MCF 10A (cell line): ENCODE results near the gene IL10RA. TPM values are rescaled to one million over a fixed set of nuclear protein-coding genes. Genes with fewer than 3 reads are reported as not detected.

ENCODE experiments used
- BruUV-seq: library from RNA; stranded (reverse); fragments of 400-500 nt; replicated peaks from 2 replicates; lab custom pipeline; 2021; lab: Mats Ljungman, UMichigan
- CTCF ChIA-PET: fragments of 300-600 bp; sonication (Branson Sonifier 250); formaldehyde crosslinking; extraction: SDS; loops from one replicate; lab custom pipeline; 2021; ENCODE audit warnings: antibody characterized with exemption, inconsistent platforms; lab: Yijun Ruan, JAX
- POLR2A ChIA-PET: fragments of 300-600, 350-650 bp; sonication (Branson Sonifier 250); formaldehyde crosslinking; extraction: SDS; loops from one replicate; lab custom pipeline; 2020; ENCODE audit warnings: antibody characterized with exemption, inconsistent platforms; lab: Yijun Ruan, JAX
- DNase-seq: peaks from one replicate; pipeline ENCODE4 v3.0.0-alpha.2; 2018; ENCODE audit not compliant: unreplicated experiment
- H3K27ac Mint-ChIP-seq: one replicate; pipeline ENCODE4 v1.8.0; 2022; ENCODE audit warnings: mild to moderate bottlenecking, low read depth, mixed read lengths; ENCODE audit not compliant: unreplicated experiment
- H3K27me3 Mint-ChIP-seq: one replicate; pipeline ENCODE4 v1.8.0; 2022; ENCODE audit warnings: mixed read lengths; ENCODE audit not compliant: insufficient read depth, unreplicated experiment
- H3K36me3 Mint-ChIP-seq: one replicate; pipeline ENCODE4 v1.8.0; 2022; ENCODE audit warnings: mild to moderate bottlenecking, moderate library complexity, mixed read lengths; ENCODE audit not compliant: insufficient read depth, unreplicated experiment
- H3K4me1 Mint-ChIP-seq: one replicate; pipeline ENCODE4 v1.8.0; 2022; ENCODE audit warnings: mixed read lengths; ENCODE audit not compliant: insufficient read depth, unreplicated experiment
- H3K4me3 Mint-ChIP-seq: one replicate; pipeline ENCODE4 v1.8.0; 2022; ENCODE audit warnings: mild to moderate bottlenecking, moderate library complexity, mixed read lengths; ENCODE audit not compliant: unreplicated experiment
- H3K9me3 Mint-ChIP-seq: one replicate; pipeline ENCODE4 v1.8.0; 2022; ENCODE audit warnings: mixed read lengths; ENCODE audit not compliant: unreplicated experiment
- intact Hi-C: fragments of 100-400 bp; cut with micrococcal nuclease; formaldehyde crosslinking; loops from 2 replicates; pipeline ENCODE4 v1.14.1; 2022
- total RNA-seq: library from RNA; stranded (reverse); gene quantifications from 2 replicates; pipeline ENCODE4 v1.2.3, GENCODE V29; 2022
- TF ChIP-seq, protein P1 (sequence below): fragments of 200-600 bp; IDR thresholded peaks from one replicate; pipeline ENCODE4 v1.8.0; 2022; ENCODE audit warnings: antibody characterized with exemption, mild to moderate bottlenecking; ENCODE audit not compliant: unreplicated experiment

The IL10RA gene
- total RNA-seq, 1 experiment from 2014 or later = not detected

DNA sequence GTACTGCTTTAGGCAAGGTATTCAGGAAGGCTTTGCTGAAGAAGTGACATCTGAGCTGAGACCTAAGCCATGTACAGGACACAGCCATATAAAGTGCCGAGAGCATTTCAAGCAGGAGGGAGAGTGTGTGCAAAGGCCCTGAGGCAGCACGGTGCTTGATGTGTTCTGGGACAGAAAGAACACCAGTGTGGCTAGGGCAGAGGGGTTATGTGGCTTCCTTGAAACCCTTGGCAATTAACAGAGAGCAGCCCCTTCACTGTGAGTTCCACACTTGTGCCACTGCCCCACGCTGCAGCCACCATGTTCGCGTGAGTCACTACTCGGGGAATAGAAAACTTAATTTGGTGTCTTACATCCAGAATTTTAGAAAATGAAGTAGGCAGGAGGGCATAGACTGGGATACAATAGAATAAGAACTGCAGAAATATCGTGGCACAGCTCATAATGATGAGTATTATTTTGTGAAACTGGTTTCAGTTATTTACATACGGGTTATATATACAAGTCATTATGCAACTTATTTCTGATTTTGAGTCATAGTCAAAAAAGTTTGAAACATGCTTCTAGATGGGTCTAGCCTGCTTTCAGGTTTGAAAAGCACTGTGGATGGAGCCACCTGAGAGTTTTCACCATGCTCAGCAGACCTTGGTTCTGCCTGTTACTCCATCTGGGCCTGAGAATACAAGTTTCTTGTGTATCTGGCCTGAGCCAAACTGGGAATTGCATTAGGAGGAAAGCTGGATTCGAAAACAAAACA is 11.8 kb downstream of the IL10RA start:
- intact Hi-C loops = no loop called here
- DNase-seq = no peak
- no peak overlapping the region for H3K4me3 Mint-ChIP-seq
- TF ChIP-seq, protein P1, sequence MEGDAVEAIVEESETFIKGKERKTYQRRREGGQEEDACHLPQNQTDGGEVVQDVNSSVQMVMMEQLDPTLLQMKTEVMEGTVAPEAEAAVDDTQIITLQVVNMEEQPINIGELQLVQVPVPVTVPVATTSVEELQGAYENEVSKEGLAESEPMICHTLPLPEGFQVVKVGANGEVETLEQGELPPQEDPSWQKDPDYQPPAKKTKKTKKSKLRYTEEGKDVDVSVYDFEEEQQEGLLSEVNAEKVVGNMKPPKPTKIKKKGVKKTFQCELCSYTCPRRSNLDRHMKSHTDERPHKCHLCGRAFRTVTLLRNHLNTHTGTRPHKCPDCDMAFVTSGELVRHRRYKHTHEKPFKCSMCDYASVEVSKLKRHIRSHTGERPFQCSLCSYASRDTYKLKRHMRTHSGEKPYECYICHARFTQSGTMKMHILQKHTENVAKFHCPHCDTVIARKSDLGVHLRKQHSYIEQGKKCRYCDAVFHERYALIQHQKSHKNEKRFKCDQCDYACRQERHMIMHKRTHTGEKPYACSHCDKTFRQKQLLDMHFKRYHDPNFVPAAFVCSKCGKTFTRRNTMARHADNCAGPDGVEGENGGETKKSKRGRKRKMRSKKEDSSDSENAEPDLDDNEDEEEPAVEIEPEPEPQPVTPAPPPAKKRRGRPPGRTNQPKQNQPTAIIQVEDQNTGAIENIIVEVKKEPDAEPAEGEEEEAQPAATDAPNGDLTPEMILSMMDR = no peak
- CTCF ChIA-PET = interaction anchor here (0.7 to 1.4 kb wide), 2 partner anchors 27 to 51 kb away, joined by 3 to 4 read pairs; no protein-coding TSS in a partner anchor
- H3K36me3 Mint-ChIP-seq = no peaks in the 10 kb centered on the region
- H3K9me3 Mint-ChIP-seq = no peaks in the 10 kb centered on the region
- no TSS peak for BruUV-seq
- POLR2A ChIA-PET = no interaction called here
- H3K27me3 Mint-ChIP-seq = no peaks in the 10 kb centered on the region
- H3K4me1 Mint-ChIP-seq = no peaks in the 10 kb centered on the region
- H3K27ac Mint-ChIP-seq = no peak overlapping the region

DNA sequence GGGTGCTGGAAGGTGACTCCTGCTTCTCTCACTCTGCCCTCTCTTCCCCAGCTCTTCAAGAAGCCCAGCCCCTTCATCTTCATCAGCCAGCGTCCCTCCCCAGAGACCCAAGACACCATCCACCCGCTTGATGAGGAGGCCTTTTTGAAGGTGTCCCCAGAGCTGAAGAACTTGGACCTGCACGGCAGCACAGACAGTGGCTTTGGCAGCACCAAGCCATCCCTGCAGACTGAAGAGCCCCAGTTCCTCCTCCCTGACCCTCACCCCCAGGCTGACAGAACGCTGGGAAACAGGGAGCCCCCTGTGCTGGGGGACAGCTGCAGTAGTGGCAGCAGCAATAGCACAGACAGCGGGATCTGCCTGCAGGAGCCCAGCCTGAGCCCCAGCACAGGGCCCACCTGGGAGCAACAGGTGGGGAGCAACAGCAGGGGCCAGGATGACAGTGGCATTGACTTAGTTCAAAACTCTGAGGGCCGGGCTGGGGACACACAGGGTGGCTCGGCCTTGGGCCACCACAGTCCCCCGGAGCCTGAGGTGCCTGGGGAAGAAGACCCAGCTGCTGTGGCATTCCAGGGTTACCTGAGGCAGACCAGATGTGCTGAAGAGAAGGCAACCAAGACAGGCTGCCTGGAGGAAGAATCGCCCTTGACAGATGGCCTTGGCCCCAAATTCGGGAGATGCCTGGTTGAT is 12.6 kb downstream of the IL10RA start:
- no peak overlapping the region for H3K4me3 Mint-ChIP-seq
- no TSS peak for BruUV-seq
- intact Hi-C loops = no loop called here

DNA sequence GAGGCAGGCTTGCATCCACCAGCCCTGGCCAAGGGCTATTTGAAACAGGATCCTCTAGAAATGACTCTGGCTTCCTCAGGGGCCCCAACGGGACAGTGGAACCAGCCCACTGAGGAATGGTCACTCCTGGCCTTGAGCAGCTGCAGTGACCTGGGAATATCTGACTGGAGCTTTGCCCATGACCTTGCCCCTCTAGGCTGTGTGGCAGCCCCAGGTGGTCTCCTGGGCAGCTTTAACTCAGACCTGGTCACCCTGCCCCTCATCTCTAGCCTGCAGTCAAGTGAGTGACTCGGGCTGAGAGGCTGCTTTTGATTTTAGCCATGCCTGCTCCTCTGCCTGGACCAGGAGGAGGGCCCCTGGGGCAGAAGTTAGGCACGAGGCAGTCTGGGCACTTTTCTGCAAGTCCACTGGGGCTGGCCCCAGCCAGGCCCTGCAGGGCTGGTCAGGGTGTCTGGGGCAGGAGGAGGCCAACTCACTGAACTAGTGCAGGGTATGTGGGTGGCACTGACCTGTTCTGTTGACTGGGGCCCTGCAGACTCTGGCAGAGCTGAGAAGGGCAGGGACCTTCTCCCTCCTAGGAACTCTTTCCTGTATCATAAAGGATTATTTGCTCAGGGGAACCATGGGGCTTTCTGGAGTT is 13.3 kb downstream of the IL10RA start:
- H3K9me3 Mint-ChIP-seq = no peaks in the 10 kb centered on the region

More for the DNA sequence above, 12.6 kb downstream of the IL10RA start:
- DNase-seq = no peak
- Mint-ChIP-seq H3K36me3 (no peaks in the 10 kb centered on the region), H3K27me3 (no peaks in the 10 kb centered on the region), H3K9me3 (no peaks in the 10 kb centered on the region), H3K27ac (no peak overlapping the region), H3K4me1 (no peaks in the 10 kb centered on the region)
- TF ChIP-seq, protein P1 = no peak
- ChIA-PET CTCF (interaction anchor here (1.4 kb wide), 1 partner anchor 52 kb away, joined by 4 read pairs; no protein-coding TSS in a partner anchor), POLR2A (no interaction called here)

More for the DNA sequence above, 13.3 kb downstream of the IL10RA start:
- BruUV-seq = no TSS peak
- TF ChIP-seq, protein P1 = no peak
- DNase-seq = no peak
- intact Hi-C loops = no loop called here
- ChIA-PET CTCF (no interaction called here), POLR2A (interaction anchor here (0.7 kb wide), 1 partner anchor 14 kb away, joined by 3 read pairs; no protein-coding TSS in a partner anchor)
- Mint-ChIP-seq H3K36me3 (no peaks in the 10 kb centered on the region), H3K4me3 (no peak overlapping the region), H3K27me3 (no peaks in the 10 kb centered on the region), H3K4me1 (no peaks in the 10 kb centered on the region), H3K27ac (no peak overlapping the region)
